ENCODE results near the gene SRP54.

Gene SRP54

DNA sequence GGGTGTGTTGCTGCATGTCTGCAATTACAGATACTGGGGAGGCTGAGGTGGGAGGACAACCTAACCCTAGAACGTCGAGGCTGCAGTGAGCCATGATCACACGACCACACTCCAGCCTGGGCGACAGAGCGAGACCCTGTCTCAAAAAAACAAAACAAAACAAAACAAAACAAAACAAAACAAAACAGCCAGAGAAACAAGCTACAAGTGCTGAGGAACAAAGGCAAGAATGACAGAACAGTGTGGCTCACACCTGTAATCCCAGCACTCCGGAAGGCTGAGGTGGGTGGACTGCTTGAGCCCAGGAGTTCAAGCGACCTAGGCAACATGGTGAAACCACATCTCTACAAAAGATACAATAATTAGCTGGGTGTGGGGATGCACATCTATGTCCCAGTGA, 38.0 kb upstream of the SRP54 start:
- H3K36me3 ChIP-seq (ENCODE audit: control insufficient read depth in 2 of 2, insufficient read depth in 1 of 2, low read length in 2 of 2): no peaks in the 10 kb centered on the region
- no peak overlapping the region for H3K27ac ChIP-seq (ENCODE audit: extremely low read depth, low read depth, low read length)
- no peaks in the 10 kb centered on the region; the same call in 1 of the 2 replicates for H3K9me3 ChIP-seq (ENCODE audit: control insufficient read depth, insufficient read depth, low read depth, low read length)
- ChIA-PET CTCF (interaction anchor here (0.6 kb wide), 1 partner anchor 66 kb away, joined by 5 read pairs; no protein-coding TSS in a partner anchor), POLR2A (no interaction called here)
- H3K4me3 ChIP-seq (ENCODE audit: low read depth, low read length): no peak overlapping the region
- TF ChIP-seq ZNF311 (tag by site-specific recombination; IDR thresholded peaks at IDR 0.05; ENCODE audit: borderline replicate concordance) (no peak), ZNF292 (tag by site-specific recombination; IDR thresholded peaks at IDR 0.05; ENCODE audit: borderline replicate concordance, low read depth) (no peak), ZNF433 (tag by site-specific recombination; IDR thresholded peaks at IDR 0.05; ENCODE audit: low read depth) (no peak), KLF10 (tag by site-specific recombination; IDR thresholded peaks at IDR 0.05) (no peak), WT1 (tag by site-specific recombination; IDR thresholded peaks at IDR 0.05) (no peak), ZIC2 (tag by site-specific recombination; IDR thresholded peaks at IDR 0.05) (no peak), ZNF658 (tag by site-specific recombination; IDR thresholded peaks at IDR 0.05) (no peak), TCF7L2 (IDR thresholded peaks at IDR 0.05; ENCODE audit: borderline replicate concordance, low read depth, low read length) (no peak), ZNF112 (tag by site-specific recombination; IDR thresholded peaks at IDR 0.05) (no peak), HOXC10 (CRISPR knock-in tag; IDR thresholded peaks at IDR 0.05) (no peak)
- TF ChIP-seq, protein P1, sequence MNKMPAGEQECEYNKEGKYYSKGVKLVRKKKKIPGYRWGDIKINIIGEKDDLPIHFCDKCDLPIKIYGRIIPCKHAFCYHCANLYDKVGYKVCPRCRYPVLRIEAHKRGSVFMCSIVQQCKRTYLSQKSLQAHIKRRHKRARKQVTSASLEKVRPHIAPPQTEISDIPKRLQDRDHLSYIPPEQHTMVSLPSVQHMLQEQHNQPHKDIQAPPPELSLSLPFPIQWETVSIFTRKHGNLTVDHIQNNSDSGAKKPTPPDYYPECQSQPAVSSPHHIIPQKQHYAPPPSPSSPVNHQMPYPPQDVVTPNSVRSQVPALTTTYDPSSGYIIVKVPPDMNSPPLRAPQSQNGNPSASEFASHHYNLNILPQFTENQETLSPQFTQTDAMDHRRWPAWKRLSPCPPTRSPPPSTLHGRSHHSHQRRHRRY (tag by site-specific recombination; IDR thresholded peaks at IDR 0.05): no peak
- TF ChIP-seq, protein P2, sequence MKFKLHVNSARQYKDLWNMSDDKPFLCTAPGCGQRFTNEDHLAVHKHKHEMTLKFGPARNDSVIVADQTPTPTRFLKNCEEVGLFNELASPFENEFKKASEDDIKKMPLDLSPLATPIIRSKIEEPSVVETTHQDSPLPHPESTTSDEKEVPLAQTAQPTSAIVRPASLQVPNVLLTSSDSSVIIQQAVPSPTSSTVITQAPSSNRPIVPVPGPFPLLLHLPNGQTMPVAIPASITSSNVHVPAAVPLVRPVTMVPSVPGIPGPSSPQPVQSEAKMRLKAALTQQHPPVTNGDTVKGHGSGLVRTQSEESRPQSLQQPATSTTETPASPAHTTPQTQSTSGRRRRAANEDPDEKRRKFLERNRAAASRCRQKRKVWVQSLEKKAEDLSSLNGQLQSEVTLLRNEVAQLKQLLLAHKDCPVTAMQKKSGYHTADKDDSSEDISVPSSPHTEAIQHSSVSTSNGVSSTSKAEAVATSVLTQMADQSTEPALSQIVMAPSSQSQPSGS (tag by site-specific recombination; IDR thresholded peaks at IDR 0.05; ENCODE audit: low read depth): no peak
- TF ChIP-seq, protein P3, sequence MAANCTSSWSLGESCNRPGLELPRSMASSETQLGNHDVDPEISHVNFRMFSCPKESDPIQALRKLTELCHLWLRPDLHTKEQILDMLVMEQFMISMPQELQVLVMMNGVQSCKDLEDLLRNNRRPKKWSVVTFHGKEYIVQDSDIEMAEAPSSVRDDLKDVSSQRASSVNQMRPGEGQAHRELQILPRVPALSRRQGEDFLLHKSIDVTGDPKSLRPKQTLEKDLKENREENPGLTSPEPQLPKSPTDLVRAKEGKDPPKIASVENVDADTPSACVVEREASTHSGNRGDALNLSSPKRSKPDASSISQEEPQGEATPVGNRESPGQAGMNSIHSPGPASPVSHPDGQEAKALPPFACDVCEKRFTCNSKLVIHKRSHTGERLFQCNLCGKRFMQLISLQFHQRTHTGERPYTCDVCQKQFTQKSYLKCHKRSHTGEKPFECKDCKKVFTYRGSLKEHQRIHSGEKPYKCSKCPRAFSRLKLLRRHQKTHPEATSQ (tag by site-specific recombination; IDR thresholded peaks at IDR 0.05): no peak
- H3K4me1 ChIP-seq (ENCODE audit: control insufficient read depth, insufficient read depth, low read length): no peaks in the 10 kb centered on the region

DNA sequence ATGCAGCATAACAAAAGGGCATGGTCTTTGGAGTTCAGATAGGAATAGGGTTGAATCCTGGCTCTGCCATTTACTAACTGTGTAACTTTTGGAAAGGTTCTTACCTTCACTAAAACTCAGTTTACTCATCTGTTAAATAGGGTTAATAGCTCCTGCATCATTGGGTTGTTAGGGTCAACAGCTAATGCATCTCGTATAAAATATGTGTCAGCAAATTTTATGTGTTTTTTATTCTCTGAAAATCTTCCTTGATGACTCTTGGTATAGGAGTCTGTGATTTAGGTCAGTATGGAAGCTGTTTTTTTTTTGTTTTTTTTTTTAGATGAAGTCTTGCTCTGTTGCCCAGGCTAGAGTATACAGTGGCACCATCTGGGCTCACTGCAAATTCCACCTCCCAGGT, 36.1 kb upstream of the SRP54 start:
- H3K4me1 ChIP-seq (ENCODE audit: control insufficient read depth, insufficient read depth, low read length): no peaks in the 10 kb centered on the region
- TF ChIP-seq, protein P4, sequence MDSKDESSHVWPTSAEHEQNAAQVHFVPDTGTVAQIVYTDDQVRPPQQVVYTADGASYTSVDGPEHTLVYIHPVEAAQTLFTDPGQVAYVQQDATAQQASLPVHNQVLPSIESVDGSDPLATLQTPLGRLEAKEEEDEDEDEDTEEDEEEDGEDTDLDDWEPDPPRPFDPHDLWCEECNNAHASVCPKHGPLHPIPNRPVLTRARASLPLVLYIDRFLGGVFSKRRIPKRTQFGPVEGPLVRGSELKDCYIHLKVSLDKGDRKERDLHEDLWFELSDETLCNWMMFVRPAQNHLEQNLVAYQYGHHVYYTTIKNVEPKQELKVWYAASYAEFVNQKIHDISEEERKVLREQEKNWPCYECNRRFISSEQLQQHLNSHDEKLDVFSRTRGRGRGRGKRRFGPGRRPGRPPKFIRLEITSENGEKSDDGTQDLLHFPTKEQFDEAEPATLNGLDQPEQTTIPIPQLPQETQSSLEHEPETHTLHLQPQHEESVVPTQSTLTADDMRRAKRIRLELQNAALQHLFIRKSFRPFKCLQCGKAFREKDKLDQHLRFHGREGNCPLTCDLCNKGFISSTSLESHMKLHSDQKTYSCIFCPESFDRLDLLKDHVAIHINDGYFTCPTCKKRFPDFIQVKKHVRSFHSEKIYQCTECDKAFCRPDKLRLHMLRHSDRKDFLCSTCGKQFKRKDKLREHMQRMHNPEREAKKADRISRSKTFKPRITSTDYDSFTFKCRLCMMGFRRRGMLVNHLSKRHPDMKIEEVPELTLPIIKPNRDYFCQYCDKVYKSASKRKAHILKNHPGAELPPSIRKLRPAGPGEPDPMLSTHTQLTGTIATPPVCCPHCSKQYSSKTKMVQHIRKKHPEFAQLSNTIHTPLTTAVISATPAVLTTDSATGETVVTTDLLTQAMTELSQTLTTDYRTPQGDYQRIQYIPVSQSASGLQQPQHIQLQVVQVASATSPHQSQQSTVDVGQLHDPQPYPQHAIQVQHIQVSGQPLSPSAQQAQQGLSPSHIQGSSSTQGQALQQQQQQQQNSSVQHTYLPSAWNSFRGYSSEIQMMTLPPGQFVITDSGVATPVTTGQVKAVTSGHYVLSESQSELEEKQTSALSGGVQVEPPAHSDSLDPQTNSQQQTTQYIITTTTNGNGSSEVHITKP (tag by site-specific recombination; IDR thresholded peaks at IDR 0.05): no peak
- TF ChIP-seq ZNF571 (tag by site-specific recombination; IDR thresholded peaks at IDR 0.05) (no peak), TRIM28 (IDR thresholded peaks at IDR 0.05; ENCODE audit: borderline replicate concordance, low read length) (no peak), IKZF3 (tag by site-specific recombination; IDR thresholded peaks at IDR 0.05) (no peak), SCRT2 (tag by site-specific recombination; IDR thresholded peaks at IDR 0.05) (no peak), ZNF174 (tag by site-specific recombination; IDR thresholded peaks at IDR 0.05) (no peak), ZFP37 (tag by site-specific recombination; IDR thresholded peaks at IDR 0.05) (no peak)
- TF ChIP-seq, protein P5, sequence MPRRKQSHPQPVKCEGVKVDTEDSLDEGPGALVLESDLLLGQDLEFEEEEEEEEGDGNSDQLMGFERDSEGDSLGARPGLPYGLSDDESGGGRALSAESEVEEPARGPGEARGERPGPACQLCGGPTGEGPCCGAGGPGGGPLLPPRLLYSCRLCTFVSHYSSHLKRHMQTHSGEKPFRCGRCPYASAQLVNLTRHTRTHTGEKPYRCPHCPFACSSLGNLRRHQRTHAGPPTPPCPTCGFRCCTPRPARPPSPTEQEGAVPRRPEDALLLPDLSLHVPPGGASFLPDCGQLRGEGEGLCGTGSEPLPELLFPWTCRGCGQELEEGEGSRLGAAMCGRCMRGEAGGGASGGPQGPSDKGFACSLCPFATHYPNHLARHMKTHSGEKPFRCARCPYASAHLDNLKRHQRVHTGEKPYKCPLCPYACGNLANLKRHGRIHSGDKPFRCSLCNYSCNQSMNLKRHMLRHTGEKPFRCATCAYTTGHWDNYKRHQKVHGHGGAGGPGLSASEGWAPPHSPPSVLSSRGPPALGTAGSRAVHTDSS (tag by site-specific recombination; IDR thresholded peaks at IDR 0.05): no peak
- TF ChIP-seq, protein P6, sequence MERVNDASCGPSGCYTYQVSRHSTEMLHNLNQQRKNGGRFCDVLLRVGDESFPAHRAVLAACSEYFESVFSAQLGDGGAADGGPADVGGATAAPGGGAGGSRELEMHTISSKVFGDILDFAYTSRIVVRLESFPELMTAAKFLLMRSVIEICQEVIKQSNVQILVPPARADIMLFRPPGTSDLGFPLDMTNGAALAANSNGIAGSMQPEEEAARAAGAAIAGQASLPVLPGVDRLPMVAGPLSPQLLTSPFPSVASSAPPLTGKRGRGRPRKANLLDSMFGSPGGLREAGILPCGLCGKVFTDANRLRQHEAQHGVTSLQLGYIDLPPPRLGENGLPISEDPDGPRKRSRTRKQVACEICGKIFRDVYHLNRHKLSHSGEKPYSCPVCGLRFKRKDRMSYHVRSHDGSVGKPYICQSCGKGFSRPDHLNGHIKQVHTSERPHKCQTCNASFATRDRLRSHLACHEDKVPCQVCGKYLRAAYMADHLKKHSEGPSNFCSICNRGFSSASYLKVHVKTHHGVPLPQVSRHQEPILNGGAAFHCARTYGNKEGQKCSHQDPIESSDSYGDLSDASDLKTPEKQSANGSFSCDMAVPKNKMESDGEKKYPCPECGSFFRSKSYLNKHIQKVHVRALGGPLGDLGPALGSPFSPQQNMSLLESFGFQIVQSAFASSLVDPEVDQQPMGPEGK (tag by site-specific recombination; IDR thresholded peaks at IDR 0.05): no peak
- CTCF ChIA-PET: interaction anchor here (0.6 to 0.7 kb wide), 2 partner anchors 22 to 875 kb away, joined by 3 read pairs; no protein-coding TSS in a partner anchor
- no peak overlapping the region for H3K27ac ChIP-seq (ENCODE audit: extremely low read depth, low read depth, low read length)
- H3K36me3 ChIP-seq (ENCODE audit: control insufficient read depth in 2 of 2, insufficient read depth in 1 of 2, low read length in 2 of 2): no peaks in the 10 kb centered on the region
- H3K9me3 ChIP-seq (ENCODE audit: control insufficient read depth, insufficient read depth, low read depth, low read length): no peaks in the 10 kb centered on the region; the same call in 1 of the 2 replicates
- no peak overlapping the region for H3K4me3 ChIP-seq (ENCODE audit: low read depth, low read length)
- POLR2A ChIA-PET: no interaction called here
